NB4 (cell line): ENCODE data around the gene TNN.

Experiments used
- DNase-seq: peaks from one replicate; pipeline ENCODE4 v3.0.0; 2010; ENCODE audit warnings: low read depth
- H3K4me3 ChIP-seq: one replicate; pipeline ENCODE4 v1.5.1; 2011; ENCODE audit warnings: mild to moderate bottlenecking, low read depth, low read length, moderate library complexity
- MYC ChIP-seq: IDR thresholded peaks from 2 replicates; pipeline ENCODE4 v1.6.1; 2011; ENCODE audit warnings: low read depth, low read length
- POLR2A ChIP-seq: IDR thresholded peaks from 2 replicates; pipeline ENCODE4 v1.6.1; 2011; ENCODE audit warnings: mild to moderate bottlenecking; ENCODE audit not compliant: insufficient read length; ENCODE audit errors: extremely low read depth
- TF ChIP-seq, protein P1 (sequence below): IDR thresholded peaks from 2 replicates; pipeline ENCODE4 v1.6.1; 2011; ENCODE audit warnings: low read depth, low read length
- TF ChIP-seq, protein P2 (sequence below): IDR thresholded peaks from one replicate; pipeline ENCODE4 v1.5.1; 2012; ENCODE audit warnings: low read depth, low read length

TNN gene

DNA sequence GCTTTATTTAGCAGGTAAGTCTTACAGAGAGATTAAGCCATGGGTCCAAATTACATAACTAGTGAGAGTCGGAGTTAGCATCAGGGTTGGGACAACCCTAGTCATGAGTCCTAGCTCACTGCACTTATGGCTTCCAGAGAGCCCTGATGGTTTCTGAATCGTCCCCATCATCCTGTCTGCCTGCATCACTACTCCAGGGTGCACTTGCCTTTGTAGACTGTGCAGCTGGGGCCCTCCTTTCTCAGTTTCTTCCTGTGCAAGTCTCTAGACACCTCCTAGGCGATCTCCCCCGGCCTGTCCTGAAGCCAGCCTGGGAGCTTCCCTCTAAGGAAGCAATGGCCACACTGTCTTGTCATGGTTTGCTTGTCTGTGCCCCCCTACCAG is 87.8 kb downstream of the TNN start:
- no peak for DNase-seq
- no peak overlapping the region for H3K4me3 ChIP-seq
- no peak for TF ChIP-seq MYC
- no peak for TF ChIP-seq POLR2A
- TF ChIP-seq, protein P1, sequence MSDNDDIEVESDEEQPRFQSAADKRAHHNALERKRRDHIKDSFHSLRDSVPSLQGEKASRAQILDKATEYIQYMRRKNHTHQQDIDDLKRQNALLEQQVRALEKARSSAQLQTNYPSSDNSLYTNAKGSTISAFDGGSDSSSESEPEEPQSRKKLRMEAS, result no peak
- TF ChIP-seq, protein P2, sequence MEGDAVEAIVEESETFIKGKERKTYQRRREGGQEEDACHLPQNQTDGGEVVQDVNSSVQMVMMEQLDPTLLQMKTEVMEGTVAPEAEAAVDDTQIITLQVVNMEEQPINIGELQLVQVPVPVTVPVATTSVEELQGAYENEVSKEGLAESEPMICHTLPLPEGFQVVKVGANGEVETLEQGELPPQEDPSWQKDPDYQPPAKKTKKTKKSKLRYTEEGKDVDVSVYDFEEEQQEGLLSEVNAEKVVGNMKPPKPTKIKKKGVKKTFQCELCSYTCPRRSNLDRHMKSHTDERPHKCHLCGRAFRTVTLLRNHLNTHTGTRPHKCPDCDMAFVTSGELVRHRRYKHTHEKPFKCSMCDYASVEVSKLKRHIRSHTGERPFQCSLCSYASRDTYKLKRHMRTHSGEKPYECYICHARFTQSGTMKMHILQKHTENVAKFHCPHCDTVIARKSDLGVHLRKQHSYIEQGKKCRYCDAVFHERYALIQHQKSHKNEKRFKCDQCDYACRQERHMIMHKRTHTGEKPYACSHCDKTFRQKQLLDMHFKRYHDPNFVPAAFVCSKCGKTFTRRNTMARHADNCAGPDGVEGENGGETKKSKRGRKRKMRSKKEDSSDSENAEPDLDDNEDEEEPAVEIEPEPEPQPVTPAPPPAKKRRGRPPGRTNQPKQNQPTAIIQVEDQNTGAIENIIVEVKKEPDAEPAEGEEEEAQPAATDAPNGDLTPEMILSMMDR, result no peak

DNA sequence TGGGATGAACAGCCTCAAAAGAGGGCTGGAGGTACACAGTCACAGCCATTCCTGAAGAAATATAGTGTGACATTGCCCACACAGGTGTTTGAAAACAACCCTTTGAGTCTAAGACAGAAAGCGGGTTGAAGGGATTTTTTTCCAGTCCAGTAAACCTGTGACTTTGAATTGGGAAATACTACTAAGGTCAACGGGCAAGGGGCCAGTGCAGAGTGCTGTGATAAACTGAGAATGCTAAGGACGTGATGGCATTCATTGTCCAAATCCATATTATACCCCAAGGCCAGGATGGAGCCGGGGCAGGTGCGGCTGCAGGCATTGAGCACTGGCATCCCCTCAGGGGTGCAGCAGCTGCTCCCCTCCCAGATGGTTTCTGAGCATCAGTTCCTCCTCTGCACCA is 88.3 kb downstream of the TNN start:
- TF ChIP-seq, protein P2, result no peak
- TF ChIP-seq MYC, result no peak
- TF ChIP-seq, protein P1, result no peak
- no peak for TF ChIP-seq POLR2A
- no peak for DNase-seq
- H3K4me3 ChIP-seq, result no peak overlapping the region

DNA sequence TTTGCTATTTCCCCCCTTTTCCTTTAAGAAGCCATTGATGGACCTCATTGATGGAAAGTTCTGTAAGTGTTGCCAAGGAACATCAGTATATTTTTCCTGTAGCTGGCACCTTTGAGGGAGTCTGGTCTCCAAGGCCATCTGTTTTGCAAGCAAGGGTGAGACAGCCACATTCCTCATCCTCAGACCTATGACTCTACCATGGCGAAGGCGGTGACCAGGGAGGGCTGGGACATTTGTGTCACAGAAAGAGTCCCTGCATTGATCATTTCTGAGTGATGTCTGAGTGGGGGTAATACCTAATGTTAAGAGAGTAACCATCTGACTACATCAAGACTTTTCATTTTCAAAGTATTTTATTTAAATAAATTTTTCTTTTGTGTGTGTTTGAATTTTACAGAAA is 89.6 kb downstream of the TNN start:
- TF ChIP-seq POLR2A (no peak), MYC (no peak)
- TF ChIP-seq, protein P2, result no peak
- TF ChIP-seq, protein P1, result no peak
- no peak overlapping the region for H3K4me3 ChIP-seq
- DNase-seq, result no peak

DNA sequence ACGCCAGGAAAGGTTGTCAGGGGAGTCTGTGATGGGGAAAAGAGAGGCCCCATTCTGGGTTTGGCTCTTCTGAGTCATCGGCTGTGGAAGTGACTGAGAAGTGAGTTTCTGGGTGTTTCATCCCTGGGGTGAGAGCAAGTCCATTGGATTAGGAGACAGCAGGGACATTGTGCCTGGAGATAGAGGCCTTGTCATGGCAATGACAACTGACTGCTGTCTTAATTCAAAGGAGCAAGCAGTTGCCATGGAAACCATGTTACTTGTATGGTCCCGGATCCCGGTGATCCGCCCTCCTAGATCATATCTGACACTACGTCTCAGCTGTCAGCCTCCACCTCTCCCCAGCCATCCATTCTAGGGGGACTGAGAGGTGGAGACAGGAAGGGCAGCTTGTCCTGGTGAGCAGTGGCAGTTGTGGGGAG is 90.5 kb downstream of the TNN start:
- TF ChIP-seq POLR2A, result no peak
- TF ChIP-seq, protein P1, result no peak
- no peak overlapping the region for H3K4me3 ChIP-seq
- no peak for DNase-seq

DNA sequence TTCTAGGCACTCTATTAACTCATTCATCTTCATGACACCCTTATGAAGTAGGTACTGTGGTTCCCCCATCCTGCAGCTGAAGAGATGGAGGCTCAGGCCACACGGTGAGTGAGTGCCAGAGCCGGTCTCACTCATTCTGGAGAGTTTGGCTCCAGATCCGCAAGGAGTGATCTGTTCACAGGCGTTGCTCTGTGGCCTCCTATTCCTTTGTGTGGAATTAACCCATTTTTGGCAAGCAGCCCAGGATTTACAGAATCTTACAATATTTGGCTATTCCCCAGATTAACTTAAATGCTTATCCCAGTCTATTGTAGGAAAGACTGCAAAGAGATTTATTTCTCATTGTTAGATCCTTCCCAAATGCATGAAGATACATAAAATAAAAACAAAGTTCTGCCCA is 95.3 kb downstream of the TNN start:
- TF ChIP-seq POLR2A, result no peak
- TF ChIP-seq, protein P1, result no peak
- TF ChIP-seq, protein P2, result no peak
- TF ChIP-seq MYC, result no peak
- no peak for DNase-seq
- no peak overlapping the region for H3K4me3 ChIP-seq

DNA sequence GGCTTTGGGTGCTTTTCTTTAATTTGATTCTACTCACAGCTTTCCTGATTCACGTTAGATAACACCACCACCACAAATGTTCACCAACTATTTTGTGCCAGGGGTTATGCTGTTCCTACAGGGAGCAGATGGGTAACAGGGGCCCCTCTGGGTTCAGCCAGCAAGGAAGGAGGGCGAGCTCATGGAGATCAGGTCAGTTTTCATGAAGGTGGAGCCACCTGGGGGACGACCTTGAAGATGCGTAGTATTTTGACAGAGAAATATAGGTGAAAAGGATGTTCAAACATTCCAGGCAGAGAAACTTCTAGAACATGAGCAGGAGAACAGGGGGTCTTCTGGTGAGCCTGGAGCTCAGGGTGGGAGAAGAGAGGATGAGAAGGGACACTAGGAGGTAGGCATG is 96.1 kb downstream of the TNN start:
- H3K4me3 ChIP-seq, result no peak overlapping the region
- TF ChIP-seq POLR2A, result no peak
- TF ChIP-seq, protein P2, result peak; percentile 6
- DNase-seq, result no peak
